ENCODE results near the gene NUDT11. TPM values are rescaled to one million over a fixed set of nuclear protein-coding genes. Genes with fewer than 3 reads are reported as not detected.
"Not testable (repeated sequence)": the region's sequence is repeated elsewhere in the genome, so short reads cannot be mapped to it uniquely, and the experiment has no call there.

The NUDT11 gene
- total RNA-seq = under 1 TPM in 1 of 2 donors, not detected in 1; 0.75 TPM

DNA sequence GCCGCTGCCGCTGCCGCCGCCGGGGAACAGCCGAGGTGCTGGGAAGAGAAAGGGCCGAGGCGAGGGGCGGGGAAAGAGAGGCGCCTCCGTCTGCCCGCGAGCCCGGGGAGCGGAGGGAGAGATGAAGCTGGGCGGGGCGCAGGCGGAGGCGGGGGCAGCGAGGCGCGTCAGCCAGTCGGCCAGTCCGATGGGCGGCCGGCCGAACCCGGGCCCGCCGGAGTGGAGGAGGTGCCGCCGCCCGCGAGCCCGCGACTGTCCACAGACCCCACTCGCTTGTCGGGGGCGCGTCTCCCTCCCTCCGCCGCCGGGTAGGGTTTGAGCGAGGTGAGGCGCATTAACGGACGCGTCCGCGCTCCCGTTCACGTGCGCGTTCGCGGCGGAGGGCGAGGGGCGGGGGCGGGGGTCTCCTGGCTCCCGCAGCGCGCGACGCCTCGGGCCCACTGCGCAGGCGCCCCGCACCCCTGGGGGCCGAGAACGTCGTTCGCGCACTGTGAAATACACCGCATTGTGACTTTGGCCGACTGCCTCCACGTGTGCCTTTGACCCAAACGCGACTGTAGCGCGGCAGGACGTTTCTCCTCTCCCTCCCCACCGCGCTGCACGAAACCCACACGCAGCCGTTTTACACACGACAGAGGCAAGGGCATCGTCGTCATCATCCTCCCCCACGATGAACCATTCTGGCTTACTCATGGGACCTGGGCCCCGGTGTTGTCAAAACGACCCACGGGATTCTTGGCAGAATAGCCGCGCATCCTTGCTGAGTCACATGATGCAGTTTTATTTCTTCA lies at the start of gene NUDT11:
NUDT11 (minus strand) TSS at position 92 of the 791 bp plus-strand sequence. CDS start 148 bp downstream, outside the sequence.
- DNase-seq (ENCODE audit: low spot score) = no peak
- TF ChIP-seq, protein P1, sequence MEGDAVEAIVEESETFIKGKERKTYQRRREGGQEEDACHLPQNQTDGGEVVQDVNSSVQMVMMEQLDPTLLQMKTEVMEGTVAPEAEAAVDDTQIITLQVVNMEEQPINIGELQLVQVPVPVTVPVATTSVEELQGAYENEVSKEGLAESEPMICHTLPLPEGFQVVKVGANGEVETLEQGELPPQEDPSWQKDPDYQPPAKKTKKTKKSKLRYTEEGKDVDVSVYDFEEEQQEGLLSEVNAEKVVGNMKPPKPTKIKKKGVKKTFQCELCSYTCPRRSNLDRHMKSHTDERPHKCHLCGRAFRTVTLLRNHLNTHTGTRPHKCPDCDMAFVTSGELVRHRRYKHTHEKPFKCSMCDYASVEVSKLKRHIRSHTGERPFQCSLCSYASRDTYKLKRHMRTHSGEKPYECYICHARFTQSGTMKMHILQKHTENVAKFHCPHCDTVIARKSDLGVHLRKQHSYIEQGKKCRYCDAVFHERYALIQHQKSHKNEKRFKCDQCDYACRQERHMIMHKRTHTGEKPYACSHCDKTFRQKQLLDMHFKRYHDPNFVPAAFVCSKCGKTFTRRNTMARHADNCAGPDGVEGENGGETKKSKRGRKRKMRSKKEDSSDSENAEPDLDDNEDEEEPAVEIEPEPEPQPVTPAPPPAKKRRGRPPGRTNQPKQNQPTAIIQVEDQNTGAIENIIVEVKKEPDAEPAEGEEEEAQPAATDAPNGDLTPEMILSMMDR (IDR thresholded peaks at IDR 0.05) = no peak
- Histone ChIP-seq H3K4me3 (peak within 1 kb of the TSS; percentile 40 to 55), H3K4me1 (no peaks in the 10 kb centered on the region), H3K36me3 (no peaks in the 10 kb centered on the region), H3K27ac (no peak within 1 kb of the TSS), H3K9me3 (peaks cover 0 to 3% of the 10 kb centered on the region in 2 donors), H3K27me3 (no peaks in the 10 kb centered on the region)

DNA sequence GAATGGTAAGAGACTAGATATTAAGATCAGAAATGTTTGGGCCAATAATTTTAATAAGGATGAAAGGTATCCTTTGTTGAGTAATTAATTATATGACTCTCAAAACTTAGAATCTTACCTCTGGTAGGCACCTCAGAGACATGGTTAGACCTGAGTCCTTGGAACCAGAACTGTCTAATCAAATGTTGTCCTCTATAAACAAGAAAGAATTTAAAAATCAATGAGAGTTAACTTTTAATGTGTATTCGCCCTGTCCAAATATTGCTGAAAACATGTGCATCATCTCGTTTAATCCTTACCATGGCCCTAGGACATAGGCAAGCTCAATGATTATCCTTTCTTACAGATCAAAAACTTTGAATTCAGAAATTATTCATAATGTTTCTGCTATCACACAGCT lies 24.0 kb upstream of the NUDT11 start:
- no peaks in the 10 kb centered on the region for H3K9me3 ChIP-seq
- TF ChIP-seq, protein P1 (IDR thresholded peaks at IDR 0.05) = no peak
- H3K27ac ChIP-seq = no peak overlapping the region
- H3K36me3 ChIP-seq = no peaks in the 10 kb centered on the region
- DNase-seq (ENCODE audit: low spot score) = no peak
- no peaks in the 10 kb centered on the region for H3K27me3 ChIP-seq
- H3K4me1 ChIP-seq = no peaks in the 10 kb centered on the region
- no peak overlapping the region for H3K4me3 ChIP-seq

DNA sequence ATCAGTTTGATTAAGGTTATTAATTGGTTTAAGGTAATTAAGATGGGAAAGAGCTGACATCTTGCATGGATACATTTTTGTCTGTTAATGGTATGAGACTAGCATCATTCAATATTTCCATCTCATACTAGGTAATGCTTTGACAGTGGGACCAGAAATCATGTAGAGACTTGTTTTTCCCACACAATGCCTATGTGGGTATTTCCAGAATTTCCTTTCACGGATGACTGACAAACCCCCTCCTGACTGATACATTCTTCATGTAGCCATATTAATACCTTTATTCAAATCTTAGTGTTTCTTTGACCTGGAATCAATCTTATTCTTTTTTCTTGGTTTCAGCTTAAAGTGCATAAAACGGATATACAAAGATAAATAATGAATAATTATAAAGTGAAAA lies 22.7 kb upstream of the NUDT11 start:
- DNase-seq (ENCODE audit: low spot score); H3K9me3 ChIP-seq; H3K27me3 ChIP-seq; H3K4me3 ChIP-seq; H3K27ac ChIP-seq; H3K36me3 ChIP-seq; H3K4me1 ChIP-seq: not testable (repeated sequence)

GRCh38 chrX:51507551-51507950 lies 11.2 kb upstream of the NUDT11 start:
- H3K27me3 ChIP-seq = no peaks in the 10 kb centered on the region
- no peaks in the 10 kb centered on the region for H3K36me3 ChIP-seq
- H3K4me3 ChIP-seq = no peak overlapping the region
- no peak overlapping the region for H3K27ac ChIP-seq
- H3K4me1 ChIP-seq = no peaks in the 10 kb centered on the region
- H3K9me3 ChIP-seq = no peaks in the 10 kb centered on the region
- TF ChIP-seq, protein P1 (IDR thresholded peaks at IDR 0.05) = no peak
- DNase-seq (ENCODE audit: low spot score) = no peak

DNA sequence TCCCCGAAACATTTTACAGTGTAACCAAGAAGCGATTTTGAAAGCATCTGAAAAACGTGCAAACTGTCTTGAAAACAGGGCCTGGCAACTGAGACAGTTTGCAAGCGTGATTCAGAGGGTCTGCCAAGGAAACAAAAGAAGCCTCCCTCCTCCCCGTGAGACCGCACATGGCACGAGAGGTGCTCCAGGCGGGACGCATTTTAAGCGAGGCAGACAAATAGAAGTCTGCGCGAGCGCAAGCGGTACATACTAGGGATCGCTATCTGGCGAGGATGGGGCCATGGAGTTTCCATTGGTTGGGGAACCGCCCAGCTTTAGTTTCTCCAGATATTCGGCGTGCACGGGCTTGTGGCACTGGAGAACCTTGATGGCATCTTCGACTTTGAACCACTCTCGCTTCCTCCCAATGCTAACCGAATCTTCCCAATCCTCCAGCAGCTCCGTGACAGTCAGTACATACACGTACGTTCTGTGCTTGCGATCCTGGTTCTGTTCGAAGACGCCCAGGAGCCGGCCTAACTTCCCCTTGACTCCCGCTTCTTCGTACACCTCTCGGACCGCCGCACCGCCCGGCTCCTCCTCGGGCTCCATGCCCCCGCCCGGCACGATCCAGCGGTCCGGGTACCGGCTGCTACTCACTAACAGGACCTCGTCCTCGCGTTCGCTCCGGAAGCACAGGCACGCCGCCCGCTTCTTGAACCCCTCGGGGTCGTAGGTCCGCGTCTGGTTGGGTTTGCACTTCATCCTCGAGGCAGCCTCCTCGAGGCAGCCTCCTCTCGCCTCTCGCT lies 497 bp downstream of the NUDT11 start:
- DNase-seq (ENCODE audit: low spot score); H3K27ac ChIP-seq; H3K27me3 ChIP-seq; H3K4me1 ChIP-seq; H3K9me3 ChIP-seq; H3K36me3 ChIP-seq: not testable (repeated sequence)
- H3K4me3 ChIP-seq = peak overlapping the region; percentile 40 to 55

DNA sequence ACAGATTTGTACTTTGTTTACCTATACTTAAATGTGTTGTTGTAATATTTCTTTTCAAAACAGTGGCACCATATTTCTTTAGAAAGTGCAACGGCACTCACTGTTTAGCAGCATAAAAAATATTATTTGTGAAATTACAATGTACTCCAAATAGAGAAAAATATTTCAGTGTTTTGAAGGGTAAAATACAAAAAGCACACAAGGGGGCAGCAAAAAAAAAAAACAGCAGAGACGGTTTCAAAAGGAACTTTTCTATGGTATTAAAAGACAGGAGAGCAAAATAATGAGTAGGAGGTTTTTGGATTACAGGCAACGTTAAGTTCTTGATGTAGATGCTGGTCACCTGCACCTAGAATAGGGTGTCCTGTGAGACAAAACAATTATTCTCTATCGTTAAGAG lies 2.0 kb downstream of the NUDT11 start:
- no peaks in the 10 kb centered on the region for H3K4me1 ChIP-seq

More for the DNA sequence above, 2.0 kb downstream of the NUDT11 start:
- no peaks in the 10 kb centered on the region for H3K36me3 ChIP-seq
- no peak overlapping the region for H3K4me3 ChIP-seq
- no peak for DNase-seq (ENCODE audit: low spot score)
- no peaks in the 10 kb centered on the region for H3K27me3 ChIP-seq
- TF ChIP-seq, protein P1 (IDR thresholded peaks at IDR 0.05) = no peak
- H3K9me3 ChIP-seq = peaks cover 0 to 3% of the 10 kb centered on the region in 2 donors
- H3K27ac ChIP-seq = no peak overlapping the region
